Astrocyte (in vitro differentiated cells and primary cell): ENCODE measurements around the gene COL6A5.

ENCODE experiments used
- EZH2 ChIP-seq: IDR thresholded peaks from 2 replicates; pipeline ENCODE4 v1.6.1; 2012; ENCODE audit warnings: mild to moderate bottlenecking, low read length, inconsistent platforms; ENCODE audit not compliant: insufficient read depth
- TF ChIP-seq, protein P1 (sequence below): IDR thresholded peaks from 2 replicates; pipeline ENCODE4 v1.5.1; 2011; ENCODE audit warnings: low read depth, mild to moderate bottlenecking, inconsistent platforms, low read length, moderate library complexity; ENCODE audit not compliant: insufficient read depth

DNA sequence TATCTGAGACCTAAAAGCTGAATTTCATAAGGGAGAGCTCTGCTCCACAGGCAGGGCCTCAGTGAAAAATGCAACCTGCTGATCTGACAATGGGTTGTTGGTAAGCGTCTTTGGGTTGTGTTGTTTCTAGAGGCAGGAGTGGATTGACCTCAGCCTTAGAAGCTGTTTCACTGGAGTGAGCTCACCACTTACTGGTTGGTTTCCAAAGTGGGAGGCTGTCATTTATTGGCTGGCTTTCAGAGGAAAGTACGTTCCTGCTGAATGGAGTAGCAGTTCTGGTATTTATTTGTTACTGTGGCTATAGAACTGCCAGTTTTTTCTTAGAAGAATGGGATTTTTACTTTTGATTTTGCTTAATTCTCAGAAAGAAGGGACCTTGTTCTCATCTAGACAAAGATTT is 29.3 kb upstream of the COL6A5 start:
- TF ChIP-seq EZH2: no peak
- TF ChIP-seq, protein P1, sequence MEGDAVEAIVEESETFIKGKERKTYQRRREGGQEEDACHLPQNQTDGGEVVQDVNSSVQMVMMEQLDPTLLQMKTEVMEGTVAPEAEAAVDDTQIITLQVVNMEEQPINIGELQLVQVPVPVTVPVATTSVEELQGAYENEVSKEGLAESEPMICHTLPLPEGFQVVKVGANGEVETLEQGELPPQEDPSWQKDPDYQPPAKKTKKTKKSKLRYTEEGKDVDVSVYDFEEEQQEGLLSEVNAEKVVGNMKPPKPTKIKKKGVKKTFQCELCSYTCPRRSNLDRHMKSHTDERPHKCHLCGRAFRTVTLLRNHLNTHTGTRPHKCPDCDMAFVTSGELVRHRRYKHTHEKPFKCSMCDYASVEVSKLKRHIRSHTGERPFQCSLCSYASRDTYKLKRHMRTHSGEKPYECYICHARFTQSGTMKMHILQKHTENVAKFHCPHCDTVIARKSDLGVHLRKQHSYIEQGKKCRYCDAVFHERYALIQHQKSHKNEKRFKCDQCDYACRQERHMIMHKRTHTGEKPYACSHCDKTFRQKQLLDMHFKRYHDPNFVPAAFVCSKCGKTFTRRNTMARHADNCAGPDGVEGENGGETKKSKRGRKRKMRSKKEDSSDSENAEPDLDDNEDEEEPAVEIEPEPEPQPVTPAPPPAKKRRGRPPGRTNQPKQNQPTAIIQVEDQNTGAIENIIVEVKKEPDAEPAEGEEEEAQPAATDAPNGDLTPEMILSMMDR: no peak
